Endothelial cell (in vitro differentiated cells): ENCODE measurements around the gene DPT. TPM values are rescaled to one million over a fixed set of nuclear protein-coding genes. Genes with fewer than 3 reads are reported as not detected.

Experiments
- DNase-seq: peaks from one replicate; pipeline ENCODE4 v3.0.0; 2021; ENCODE audit warnings: low spot score
- H3K27ac Mint-ChIP-seq: one replicate; pipeline ENCODE4 v1.8.0; 2021; ENCODE audit warnings: mixed read lengths, inconsistent platforms; ENCODE audit not compliant: unreplicated experiment
- H3K27me3 Mint-ChIP-seq: one replicate; pipeline ENCODE4 v1.8.0; 2021; ENCODE audit warnings: mild to moderate bottlenecking, moderate library complexity, mixed read lengths, inconsistent platforms; ENCODE audit not compliant: unreplicated experiment
- H3K36me3 Mint-ChIP-seq: one replicate; pipeline ENCODE4 v1.8.0; 2021; ENCODE audit warnings: mild to moderate bottlenecking, low read depth, mixed read lengths, inconsistent platforms; ENCODE audit not compliant: unreplicated experiment
- H3K4me1 Mint-ChIP-seq: one replicate; pipeline ENCODE4 v1.8.0; 2021; ENCODE audit warnings: mild to moderate bottlenecking, mixed read lengths, inconsistent platforms; ENCODE audit not compliant: unreplicated experiment
- H3K4me3 Mint-ChIP-seq: one replicate; pipeline ENCODE4 v1.8.0; 2021; ENCODE audit warnings: mild to moderate bottlenecking, mixed read lengths, inconsistent platforms; ENCODE audit not compliant: unreplicated experiment
- H3K9me3 Mint-ChIP-seq: one replicate; pipeline ENCODE4 v1.8.0; 2021; ENCODE audit warnings: mixed read lengths, inconsistent platforms; ENCODE audit not compliant: unreplicated experiment
- total RNA-seq: library from RNA; stranded (reverse); fragmentation: NEBNext Ultra II Directional; extraction: Animal tissue kit (Norgen Biotek cat#: 25700); gene quantifications from one replicate; pipeline ENCODE4 v1.2.1, GENCODE V29; 2021; ENCODE audit not compliant: unreplicated experiment
- TF ChIP-seq, protein P1 (sequence below): fragments of 200-600 bp; sonication (generic); IDR thresholded peaks from one replicate; pipeline ENCODE4 v1.5.0; 2021; ENCODE audit warnings: antibody characterized with exemption; ENCODE audit not compliant: unreplicated experiment

The DPT gene
- total RNA-seq, 1 donor from 2014 or later = not detected

- no peak for DNase-seq
- no peaks in the 10 kb centered on the region for H3K36me3 Mint-ChIP-seq
- TF ChIP-seq, protein P1, sequence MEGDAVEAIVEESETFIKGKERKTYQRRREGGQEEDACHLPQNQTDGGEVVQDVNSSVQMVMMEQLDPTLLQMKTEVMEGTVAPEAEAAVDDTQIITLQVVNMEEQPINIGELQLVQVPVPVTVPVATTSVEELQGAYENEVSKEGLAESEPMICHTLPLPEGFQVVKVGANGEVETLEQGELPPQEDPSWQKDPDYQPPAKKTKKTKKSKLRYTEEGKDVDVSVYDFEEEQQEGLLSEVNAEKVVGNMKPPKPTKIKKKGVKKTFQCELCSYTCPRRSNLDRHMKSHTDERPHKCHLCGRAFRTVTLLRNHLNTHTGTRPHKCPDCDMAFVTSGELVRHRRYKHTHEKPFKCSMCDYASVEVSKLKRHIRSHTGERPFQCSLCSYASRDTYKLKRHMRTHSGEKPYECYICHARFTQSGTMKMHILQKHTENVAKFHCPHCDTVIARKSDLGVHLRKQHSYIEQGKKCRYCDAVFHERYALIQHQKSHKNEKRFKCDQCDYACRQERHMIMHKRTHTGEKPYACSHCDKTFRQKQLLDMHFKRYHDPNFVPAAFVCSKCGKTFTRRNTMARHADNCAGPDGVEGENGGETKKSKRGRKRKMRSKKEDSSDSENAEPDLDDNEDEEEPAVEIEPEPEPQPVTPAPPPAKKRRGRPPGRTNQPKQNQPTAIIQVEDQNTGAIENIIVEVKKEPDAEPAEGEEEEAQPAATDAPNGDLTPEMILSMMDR = no peak
- no peak overlapping the region for H3K27ac Mint-ChIP-seq
- peaks cover 3% of the 10 kb centered on the region for H3K4me1 Mint-ChIP-seq
- H3K4me3 Mint-ChIP-seq = no peak overlapping the region
- no peaks in the 10 kb centered on the region for H3K27me3 Mint-ChIP-seq
- H3K9me3 Mint-ChIP-seq = no peaks in the 10 kb centered on the region
Measured at GRCh38 chr1:168725831-168726230, 3.2 kb downstream of the DPT start.

GRCh38 chr1:168725060-168725459 is 3.9 kb downstream of the DPT start:
- H3K27me3 Mint-ChIP-seq = no peaks in the 10 kb centered on the region
- TF ChIP-seq, protein P1 = no peak
- H3K9me3 Mint-ChIP-seq = no peaks in the 10 kb centered on the region
- H3K27ac Mint-ChIP-seq = no peak overlapping the region
- peaks cover 3% of the 10 kb centered on the region for H3K4me1 Mint-ChIP-seq
- DNase-seq = no peak
- no peak overlapping the region for H3K4me3 Mint-ChIP-seq
- no peaks in the 10 kb centered on the region for H3K36me3 Mint-ChIP-seq

- TF ChIP-seq, protein P1 = no peak
- Mint-ChIP-seq H3K27me3 (no peaks in the 10 kb centered on the region), H3K9me3 (no peaks in the 10 kb centered on the region), H3K4me1 (peaks cover 3% of the 10 kb centered on the region), H3K4me3 (no peak overlapping the region), H3K36me3 (no peaks in the 10 kb centered on the region), H3K27ac (no peak overlapping the region)
- no peak for DNase-seq
Measured at GRCh38 chr1:168723000-168723399, 6.0 kb downstream of the DPT start.

DNA sequence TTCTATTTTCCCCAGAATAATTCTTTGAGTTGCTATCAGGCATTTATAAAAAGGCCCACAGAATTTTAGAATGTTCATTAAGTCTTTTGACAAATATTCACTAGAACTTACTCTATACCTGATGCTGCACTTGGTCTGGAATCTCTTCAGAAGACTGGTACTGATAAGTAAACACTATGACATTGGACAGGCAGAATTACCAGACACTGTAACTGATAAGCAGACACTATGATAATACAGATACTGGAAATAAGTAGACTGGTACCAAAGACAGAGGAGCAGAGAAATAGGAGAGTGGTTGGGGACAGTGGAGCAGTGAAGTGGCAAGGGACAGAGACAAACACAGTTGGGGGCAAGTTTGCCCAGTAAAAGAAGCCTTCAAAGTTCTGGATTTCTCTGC is 8.2 kb downstream of the DPT start:
- TF ChIP-seq, protein P1 = no peak
- H3K36me3 Mint-ChIP-seq = no peaks in the 10 kb centered on the region
- H3K4me1 Mint-ChIP-seq = peaks cover 3% of the 10 kb centered on the region
- no peak overlapping the region for H3K27ac Mint-ChIP-seq
- DNase-seq = no peak
- no peaks in the 10 kb centered on the region for H3K27me3 Mint-ChIP-seq
- no peak overlapping the region for H3K4me3 Mint-ChIP-seq
- H3K9me3 Mint-ChIP-seq = no peaks in the 10 kb centered on the region

GRCh38 chr1:168719306-168720111 is 9.5 kb downstream of the DPT start:
- H3K27ac Mint-ChIP-seq = no peak overlapping the region

More at GRCh38 chr1:168719306-168720111, 9.5 kb downstream of the DPT start:
- Mint-ChIP-seq H3K4me1 (no peaks in the 10 kb centered on the region), H3K4me3 (no peak overlapping the region), H3K9me3 (no peaks in the 10 kb centered on the region), H3K36me3 (no peaks in the 10 kb centered on the region), H3K27me3 (no peaks in the 10 kb centered on the region)
- DNase-seq = no peak
- TF ChIP-seq, protein P1 = no peak
